HepG2 (cell line): ENCODE measurements around the gene S100A13. TPM values are rescaled to one million over a fixed set of nuclear protein-coding genes. Genes with fewer than 3 reads are reported as not detected.
A peak's percentile ranks its signal among the peaks of the same experiment; 100 is the strongest.

Source experiments
- ARID3A ChIP-seq: IDR thresholded peaks from 2 replicates; pipeline ENCODE4 v1.6.1; 2012; ENCODE audit warnings: low read depth, low read length, improper control_type of control experiment
- EP300 ChIP-seq, 3 experiments: sonication (generic) in 1 of 3; formaldehyde crosslinking in 1 of 3; IDR thresholded peaks; 2 replicates each; pipeline versions ENCODE4 v1.5.1 to v1.6.1; 2011 to 2020; ENCODE audit warnings: low read depth in 2 of 3, low read length in 2 of 3, borderline replicate concordance in 1 of 3, improper control_type of control experiment in 1 of 3, mild to moderate bottlenecking in 1 of 3, missing genetic modification reagents in 1 of 3, moderate library complexity in 1 of 3
- HDAC1 ChIP-seq: sonication (generic); formaldehyde crosslinking; IDR thresholded peaks from 2 replicates; pipeline ENCODE4 v1.5.1; 2020; ENCODE audit warnings: mild to moderate bottlenecking, missing genetic modification reagents
- HNF4G ChIP-seq, 2 experiments: sonication (generic) in 1 of 2; formaldehyde crosslinking in 1 of 2; IDR thresholded peaks; 2 replicates each; pipeline versions ENCODE4 v1.4.0 to v1.6.1; 2011 to 2020; ENCODE audit warnings: borderline replicate concordance in 2 of 2, low read depth in 2 of 2, mild to moderate bottlenecking in 2 of 2, low read length in 1 of 2, missing genetic modification reagents in 1 of 2, moderate library complexity in 1 of 2
- KDM3A ChIP-seq: IDR thresholded peaks from 2 replicates; pipeline ENCODE4 v1.6.1; 2018; ENCODE audit warnings: low read depth, missing compliant biosample characterization
- KDM6A ChIP-seq: IDR thresholded peaks from 2 replicates; pipeline ENCODE4 v1.6.1; 2016; ENCODE audit warnings: low read depth
- NRL ChIP-seq: sonication (generic); formaldehyde crosslinking; IDR thresholded peaks from 2 replicates; pipeline ENCODE4 v1.5.0; 2020; ENCODE audit warnings: missing genetic modification reagents, mild to moderate bottlenecking, moderate library complexity, borderline replicate concordance
- PAXIP1 ChIP-seq: sonication (generic); formaldehyde crosslinking; conservative IDR thresholded peaks from 2 replicates; pipeline ENCODE4 v1.4.0; 2020; ENCODE audit warnings: mild to moderate bottlenecking, missing genetic modification reagents, moderate library complexity
- SAP130 ChIP-seq: IDR thresholded peaks from 2 replicates; pipeline ENCODE4 v1.6.1; 2016; ENCODE audit warnings: low read depth
- SRY ChIP-seq: sonication (generic); formaldehyde crosslinking; IDR thresholded peaks from 2 replicates; pipeline ENCODE4 v1.8.0; 2022; ENCODE audit warnings: mild to moderate bottlenecking, missing genetic modification reagents
- ZFX ChIP-seq: sonication (generic); formaldehyde crosslinking; IDR thresholded peaks from 2 replicates; pipeline ENCODE4 v1.4.0; 2020; ENCODE audit warnings: mild to moderate bottlenecking, low read depth, missing genetic modification reagents, moderate library complexity
- ZFYVE20 ChIP-seq: sonication (generic); formaldehyde crosslinking; IDR thresholded peaks from 2 replicates; pipeline ENCODE4 v1.8.0; 2023; ENCODE audit warnings: low read depth, mild to moderate bottlenecking, moderate library complexity, missing genetic modification reagents, borderline replicate concordance
- polyA plus RNA-seq, 8 experiments: library from polyadenylated mRNA; depleted of rRNA in 3 of 8; stranded (reverse) in 7 of 8; unstranded in 1 of 8; fragments of >200 nt; fragmentation: Illumina TruSeq in 4 of 8; extraction: Trizol in 4 of 8; gene quantifications; 2 replicates each; pipeline versions ENCODE4 v1.2.1 to v1.2.3, GENCODE V29; 2011 to 2016; ENCODE audit warnings: low read depth in 4 of 8, missing spikeins in 1 of 8, mixed read lengths in 1 of 8; ENCODE audit not compliant: insufficient read depth in 1 of 8
- total RNA-seq, 5 experiments: library from RNA; depleted of rRNA; stranded (reverse); fragments of >200 nt; fragmentation: Illumina TruSeq; extraction: Trizol; gene quantifications; 2 replicates each; pipeline ENCODE4 v1.2.3, GENCODE V29; 2016; ENCODE audit warnings: low read depth in 1 of 5

Gene S100A13
- total and polyA plus RNA-seq, 2 of the 13 experiments (the other 11 are each of a cell fraction or from before 2014, with no cell fraction given): 89.5 to 172 TPM

- TF ChIP-seq PAXIP1 (CRISPR knock-in tag) (peak; percentile 91), NRL (CRISPR knock-in tag) (no peak), ZFYVE20 (CRISPR knock-in tag) (no peak), ARID3A (0 out of 2 replicates have a peak, but pooled peaks have one; percentile 29), HNF4G (IDR thresholded peaks at IDR 0.05; ENCODE audit: borderline replicate concordance, low read depth, low read length) (peak; percentile 82), HNF4G (CRISPR knock-in tag; IDR thresholded peaks at IDR 0.05; ENCODE audit: borderline replicate concordance, low read depth) (no peak), SAP130 (CRISPR knock-in tag) (peak; percentile 49), KDM6A (CRISPR knock-in tag) (peak; percentile 81), EP300 (IDR thresholded peaks at IDR 0.05; ENCODE audit: low read depth in 2 of 2, low read length in 2 of 2) (peak in 1 of 2 experiments; percentile 48; a peak in 1 of 4 replicates), EP300 (CRISPR knock-in tag; IDR thresholded peaks at IDR 0.05; ENCODE audit: borderline replicate concordance) (no peak), SRY (CRISPR knock-in tag) (no peak), KDM3A (CRISPR knock-in tag) (0 out of 2 replicates have a peak, but pooled peaks have one; percentile 6), ZFX (0 out of 2 replicates have a peak, but pooled peaks have one; percentile 23), HDAC1 (0 out of 2 replicates have a peak, but pooled peaks have one; percentile 25)
Measured at GRCh38 chr1:153631047-153632022, 4.0 kb upstream of the S100A13 start (continued).
